ENCODE data around the gene CACNA1B. TPM values are rescaled to one million over a fixed set of nuclear protein-coding genes. Genes with fewer than 3 reads are reported as not detected.

Gene CACNA1B
- total and polyA plus RNA-seq, 2 of the 4 experiments (the other 2 are of a cell fraction), result 0.02 TPM; not detected in 1

- Histone ChIP-seq H3K4ac (ENCODE audit: low read depth, low read length) (no peak overlapping the region), H3K9me1 (ENCODE audit: insufficient read depth, low read length) (no peaks in the 10 kb centered on the region), H3K27me3 (ENCODE audit: control insufficient read depth, insufficient read depth, low read length) (peaks cover 6% of the 10 kb centered on the region; the same call in 1 of the 2 replicates), H3K56ac (ENCODE audit: extremely low read depth, insufficient read depth, low read length) (no peak overlapping the region), H2BK15ac (ENCODE audit: low read depth, low read length) (no peak overlapping the region), H3K14ac (replicated peaks; ENCODE audit: low read depth, low read length) (no peak overlapping the region), H3K27ac (ENCODE audit: insufficient read depth, low read length) (no peak overlapping the region), H2BK120ac (ENCODE audit: low read depth, low read length) (no peak overlapping the region), H2AK9ac (replicated peaks; ENCODE audit: low read depth, low read length, poor library complexity) (no peak overlapping the region), H2AFZ (replicated peaks; ENCODE audit: low read length, poor library complexity) (no peak overlapping the region), H3K36me3 (ENCODE audit: control insufficient read depth, insufficient read depth, low read length) (no peaks in the 10 kb centered on the region), H3K23ac (ENCODE audit: low read depth, low read length) (no peak overlapping the region), H3K9me3 (ENCODE audit: control insufficient read depth, insufficient read depth, low read length) (peaks cover 3% of the 10 kb centered on the region), H3K79me1 (ENCODE audit: low read depth in 1 of 2, low read length in 2 of 2) (no peaks in the 10 kb centered on the region), H3K18ac (ENCODE audit: low read depth, low read length) (no peak overlapping the region), H3K4me2 (ENCODE audit: low read depth, low read length) (no peak overlapping the region), H4K8ac (ENCODE audit: low read depth in 2 of 2, low read length in 2 of 2) (no peak overlapping the region), H4K91ac (ENCODE audit: insufficient read depth, low read depth, low read length) (no peak overlapping the region), H3K9ac (ENCODE audit: low read depth, low read length) (no peak overlapping the region), H2BK5ac (ENCODE audit: low read depth, low read length, poor library complexity, severe bottlenecking) (no peak overlapping the region), H4K20me1 (ENCODE audit: insufficient read depth, low read length) (no peaks in the 10 kb centered on the region), H2BK20ac (ENCODE audit: low read depth, low read length) (no peak overlapping the region), H3K4me3 (ENCODE audit: insufficient read depth, low read depth, low read length) (no peak overlapping the region), H2AK5ac (ENCODE audit: low read depth, low read length) (no peak overlapping the region), H4K5ac (ENCODE audit: low read depth, low read length) (no peak overlapping the region), H3K4me1 (ENCODE audit: control insufficient read depth, insufficient read depth, low read length) (no peaks in the 10 kb centered on the region)
- CTCF ChIA-PET, result no interaction called here
- DNase-seq (no peak), ATAC-seq (ENCODE audit: low read depth) (no peak)
- dilution Hi-C loops (cut with HindIII; ENCODE audit: low sequenced_read_pairs, unreplicated experiment) (no loop called here), in situ Hi-C loops (cut with MboI; ENCODE audit: low sequenced_read_pairs) (no loop called here), intact Hi-C loops (cut with micrococcal nuclease) (no loop called here)
- POLR2A ChIA-PET (ENCODE audit: unreplicated experiment), result no interaction called here
- no TSS peak for BruUV-seq (replicated peaks)
- TF ChIP-seq POLR2A (IDR thresholded peaks at IDR 0.05; ENCODE audit: low read depth, low read length), result no peak
- TF ChIP-seq NFE2L2 (IDR thresholded peaks at IDR 0.05; ENCODE audit: low read depth, low read length), result no peak
- no peak for TF ChIP-seq MAFK (IDR thresholded peaks at IDR 0.05; ENCODE audit: low read depth, low read length)
- TF ChIP-seq RCOR1 (IDR thresholded peaks at IDR 0.05; ENCODE audit: insufficient replicate concordance, low read length), result no peak
- TF ChIP-seq SMC3 (IDR thresholded peaks at IDR 0.05; ENCODE audit: low read depth, low read length), result no peak
- TF ChIP-seq CEBPB (IDR thresholded peaks at IDR 0.05; ENCODE audit: low read depth, low read length), result no peak
- no peak for TF ChIP-seq BHLHE40 (IDR thresholded peaks at IDR 0.05; ENCODE audit: low read depth, low read length)
- no peak for TF ChIP-seq ELK1 (IDR thresholded peaks at IDR 0.05; ENCODE audit: borderline replicate concordance, low read depth, low read length)
- no peak for TF ChIP-seq USF2 (IDR thresholded peaks at IDR 0.05; ENCODE audit: low read depth, low read length)
- TF ChIP-seq MAZ (IDR thresholded peaks at IDR 0.05; ENCODE audit: borderline replicate concordance, low read depth, low read length), result no peak
- TF ChIP-seq RFX5 (IDR thresholded peaks at IDR 0.05; ENCODE audit: low read depth, low read length), result no peak
- 7% methylated on average over 53 of the region's 84 CpGs; no CpG with 5 or more reads in 1 of the 2 experiments for WGBS, 2 experiments (ENCODE audit: extremely low coverage in 2 of 2, insufficient read length in 1 of 2)
Measured at GRCh38 chr9:138023394-138024124, 146.0 kb downstream of the CACNA1B start.

All from IMR-90 (cell line).